GM23248 (cell line): ENCODE measurements around the gene FXYD5. TPM values are rescaled to one million over a fixed set of nuclear protein-coding genes. Genes with fewer than 3 reads are reported as not detected.

Source experiments
- DNase-seq: peaks from one replicate; pipeline ENCODE4 v3.0.0-alpha.2; 2015
- H2AFZ ChIP-seq: fragments of 200-600 bp; sonication (generic); 2 replicates; pipeline ENCODE4 v1.6.1; 2016; ENCODE audit warnings: antibody characterized with exemption
- H3F3A ChIP-seq: fragments of 200-600 bp; sonication (generic); 2 replicates; pipeline ENCODE4 v1.6.1; 2016; ENCODE audit warnings: mild to moderate bottlenecking, antibody characterized with exemption, mixed run types; ENCODE audit not compliant: insufficient read depth
- H3K27ac ChIP-seq: fragments of 200-600 bp; sonication (generic); 2 replicates; pipeline ENCODE4 v1.5.1; 2016; ENCODE audit warnings: mild to moderate bottlenecking
- H3K27me3 ChIP-seq: fragments of 200-600 bp; sonication (generic); replicated peaks from 2 replicates; pipeline ENCODE4 v1.6.1; 2016; ENCODE audit warnings: mild to moderate bottlenecking; ENCODE audit not compliant: insufficient read depth
- H3K36me3 ChIP-seq: fragments of 200-600 bp; sonication (generic); 2 replicates; pipeline ENCODE4 v1.6.1; 2016; ENCODE audit warnings: low read depth, mild to moderate bottlenecking
- H3K4me1 ChIP-seq: fragments of 200-600 bp; sonication (generic); 2 replicates; pipeline ENCODE4 v1.6.1; 2016; ENCODE audit warnings: mild to moderate bottlenecking; ENCODE audit not compliant: insufficient read depth
- H3K4me2 ChIP-seq: fragments of 200-600 bp; sonication (generic); one replicate; pipeline ENCODE4 v1.6.1; 2016; ENCODE audit warnings: mild to moderate bottlenecking; ENCODE audit not compliant: unreplicated experiment
- H3K4me3 ChIP-seq: fragments of 200-600 bp; sonication (generic); 2 replicates; pipeline ENCODE4 v1.5.1; 2016; ENCODE audit warnings: mild to moderate bottlenecking
- H3K79me2 ChIP-seq: fragments of 200-600 bp; sonication (generic); 2 replicates; pipeline ENCODE4 v1.6.1; 2016; ENCODE audit warnings: mild to moderate bottlenecking; ENCODE audit not compliant: insufficient read depth
- H3K9ac ChIP-seq: fragments of 200-600 bp; sonication (generic); 2 replicates; pipeline ENCODE4 v1.6.1; 2016; ENCODE audit warnings: mild to moderate bottlenecking
- H3K9me2 ChIP-seq: fragments of 200-600 bp; sonication (generic); 2 replicates; pipeline ENCODE4 v1.6.1; 2016; ENCODE audit warnings: mixed run types, mild to moderate bottlenecking, moderate library complexity; ENCODE audit not compliant: insufficient read depth
- H3K9me3 ChIP-seq: fragments of 200-600 bp; sonication (generic); one replicate; pipeline ENCODE4 v1.6.1; 2017; ENCODE audit warnings: low read depth
- H4K20me1 ChIP-seq: fragments of 200-600 bp; sonication (generic); 2 replicates; pipeline ENCODE4 v1.6.0; 2016; ENCODE audit not compliant: insufficient read depth
- EZH2 ChIP-seq: fragments of 200-600 bp; sonication (generic); IDR thresholded peaks from 2 replicates; pipeline ENCODE4 v1.6.1; 2018; ENCODE audit warnings: antibody characterized with exemption, mild to moderate bottlenecking; ENCODE audit not compliant: insufficient read depth, poor library complexity, severe bottlenecking
- EZH2phosphoT487 ChIP-seq: fragments of 200-600 bp; sonication (generic); IDR thresholded peaks from 2 replicates; pipeline ENCODE4 v1.6.1; 2018; ENCODE audit warnings: antibody characterized with exemption, moderate library complexity, mild to moderate bottlenecking, low read depth; ENCODE audit not compliant: insufficient read depth
- WGBS, 2 experiments: methylation state at CpG; one replicate each; pipeline ENCODE4 v1.1.6; 2015 to 2017; ENCODE audit warnings: low lambda C conversion rate in 2 of 2, low coverage in 1 of 2; ENCODE audit errors: missing lambda C conversion rate in 2 of 2; 5-methylcytosine and 5-hydroxymethylcytosine counted together
- in situ Hi-C: fragments of 300-500 bp; cut with MboI; formaldehyde crosslinking; loops from 2 replicates; pipeline ENCODE4 v1.15.0; 2020
- polyA plus RNA-seq: library from polyadenylated mRNA; unstranded; fragments of >200 nt; fragmentation: Nextera tagmentation; extraction: Ambion mirVana; gene quantifications from 2 replicates; pipeline ENCODE4 v1.2.1, GENCODE V29; 2016
- total RNA-seq: library from RNA; depleted of rRNA; stranded (reverse); fragments of >200 nt; shearing (Covaris generic); gene quantifications from 2 replicates; pipeline ENCODE4 v1.2.3, GENCODE V29; 2014

FXYD5 gene
- total and polyA plus RNA-seq, 2 experiments from 2014 or later = 233 to 496 TPM

DNA sequence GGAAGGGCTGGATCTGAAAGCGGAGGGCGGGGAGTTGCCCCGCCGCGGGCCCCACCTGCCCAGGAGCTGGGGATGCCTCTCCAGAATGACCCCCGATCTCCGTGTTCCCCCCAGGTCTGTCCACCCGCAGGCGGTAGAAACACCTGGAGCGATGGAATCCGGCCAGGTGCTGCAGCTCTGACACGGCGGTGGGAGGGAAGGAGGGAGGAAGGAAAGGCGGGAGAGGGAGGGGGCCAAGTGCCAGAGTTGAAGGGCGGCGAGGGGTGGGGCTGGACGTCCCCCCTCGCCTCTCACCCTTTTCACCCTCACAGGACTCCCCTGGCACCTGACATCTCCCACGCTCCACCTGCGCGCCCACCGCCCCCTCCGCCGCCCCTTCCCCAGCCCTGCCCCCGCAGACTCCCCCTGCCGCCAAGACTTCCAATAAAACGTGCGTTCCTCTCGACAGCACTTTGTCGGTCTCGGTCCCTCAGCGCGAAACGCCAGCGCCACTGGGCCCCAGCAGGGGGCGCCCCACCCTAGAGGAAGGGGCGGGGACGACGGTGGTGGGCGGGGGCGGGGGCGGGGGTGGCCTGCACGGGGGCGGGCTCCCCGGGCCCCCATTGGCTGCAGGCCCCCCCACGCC is 11.8 kb upstream of the FXYD5 start:
- Histone ChIP-seq H3K4me2 (no peak overlapping the region), H3K36me3 (no peaks in the 10 kb centered on the region), H3K9ac (no peak overlapping the region), H3K4me1 (peaks cover 13% of the 10 kb centered on the region; the same call in 1 of the 2 replicates), H2AFZ (no peak overlapping the region), H4K20me1 (no peaks in the 10 kb centered on the region), H3K9me2 (no peaks in the 10 kb centered on the region), H3K9me3 (no peaks in the 10 kb centered on the region), H3K27me3 (0 out of 2 replicates have a peak, but pooled peaks cover 4% of the 10 kb centered on the region), H3K4me3 (no peak overlapping the region), H3K27ac (no peak overlapping the region), H3F3A (no peaks in the 10 kb centered on the region), H3K79me2 (no peaks in the 10 kb centered on the region)
- 29 to 76% methylated on average over 3 to 41 of the region's 46 CpGs for WGBS, 2 experiments
- DNase-seq = no peak
- in situ Hi-C loops = no loop called here
- TF ChIP-seq EZH2phosphoT487 = no peak
- TF ChIP-seq EZH2 = no peak

DNA sequence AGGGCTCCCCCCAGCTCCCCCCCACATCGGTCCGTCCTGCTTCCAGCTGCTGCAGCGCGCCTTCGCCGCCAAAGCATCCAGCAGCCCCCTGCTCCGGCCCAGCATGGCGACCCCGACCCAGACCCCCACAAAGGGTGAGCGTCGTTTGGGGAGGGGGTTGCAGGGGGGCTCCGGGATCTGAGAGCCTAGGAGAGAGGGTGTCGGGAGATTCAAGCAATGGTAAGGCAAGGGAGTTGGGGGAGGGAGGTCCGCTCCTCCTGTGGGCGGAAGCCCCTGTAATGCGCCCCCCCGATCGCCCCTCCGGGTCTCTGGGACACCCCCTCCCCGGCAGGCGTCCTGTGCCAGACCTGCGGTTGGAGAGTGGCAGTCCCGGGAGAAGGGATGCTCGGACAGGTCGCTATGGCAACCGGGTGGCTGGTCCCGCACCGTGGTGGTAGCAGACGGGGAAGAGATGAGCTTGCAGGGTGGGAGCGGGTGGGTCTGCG is 11.3 kb upstream of the FXYD5 start, which contains the start of gene FXYD7:
TSS of gene FXYD7 (plus strand) at position 25 of the 485 bp plus-strand sequence. CDS start at position 104, 79 bp downstream.
- Histone ChIP-seq H3K36me3 (no peaks in the 10 kb centered on the region), H3F3A (no peaks in the 10 kb centered on the region), H3K4me3 (no peak within 1 kb of the TSS), H3K27me3 (no peaks in the 10 kb centered on the region), H4K20me1 (no peaks in the 10 kb centered on the region), H3K9me3 (no peaks in the 10 kb centered on the region), H3K27ac (no peak within 1 kb of the TSS), H3K79me2 (no peaks in the 10 kb centered on the region), H2AFZ (no peak within 1 kb of the TSS), H3K4me1 (peaks cover 13% of the 10 kb centered on the region; the same call in 1 of the 2 replicates), H3K9ac (no peak within 1 kb of the TSS), H3K9me2 (no peaks in the 10 kb centered on the region), H3K4me2 (no peak within 1 kb of the TSS)
- TF ChIP-seq EZH2phosphoT487 (no peak), EZH2 (no peak)
- DNase-seq = no peak
- in situ Hi-C loops = no loop called here
- 55 to 59% methylated on average over 11 to 31 of the region's 31 CpGs for WGBS, 2 experiments

DNA sequence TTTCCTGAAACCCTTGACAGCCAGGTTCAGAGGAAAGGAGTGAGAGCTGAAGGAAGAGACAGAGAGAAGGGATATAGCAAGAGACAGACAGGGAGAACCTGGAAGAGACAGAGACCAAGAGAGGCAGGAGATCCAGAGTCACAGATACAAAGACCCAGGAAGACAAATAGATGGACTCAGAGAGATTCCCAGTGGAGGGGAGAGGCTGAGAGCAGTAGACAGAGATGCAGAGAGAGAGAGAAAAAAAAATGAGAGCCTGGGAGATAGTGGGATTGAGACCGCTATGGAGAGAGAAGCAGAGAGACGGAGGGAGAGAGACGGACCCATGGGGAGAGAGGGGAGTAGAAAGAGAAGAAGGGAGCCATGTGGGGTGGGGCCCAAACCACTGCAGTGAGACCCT is 10.7 kb upstream of the FXYD5 start:
- no peaks in the 10 kb centered on the region for H3K27me3 ChIP-seq

DNA sequence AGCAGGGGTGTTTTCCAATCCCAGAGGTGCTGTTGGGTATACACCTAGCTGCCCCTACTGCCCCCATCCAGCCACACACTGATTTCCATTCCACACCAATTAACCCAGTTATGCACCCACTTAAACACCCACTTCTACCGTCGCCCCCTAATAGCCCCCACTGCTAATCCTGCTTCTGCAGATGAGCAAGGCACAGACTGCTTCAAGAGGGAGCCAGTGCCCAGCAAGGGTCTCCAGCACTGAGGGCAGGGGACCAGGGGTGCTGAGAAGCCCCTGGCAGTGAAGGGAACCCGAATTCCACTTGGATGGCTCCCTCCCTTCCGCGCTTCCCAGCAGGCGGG is 10.3 kb upstream of the FXYD5 start:
- Histone ChIP-seq H2AFZ (no peak overlapping the region), H3K4me1 (peaks cover 8% of the 10 kb centered on the region; the same call in 1 of the 2 replicates), H4K20me1 (no peaks in the 10 kb centered on the region), H3K27me3 (no peaks in the 10 kb centered on the region), H3K9me2 (no peaks in the 10 kb centered on the region), H3K79me2 (no peaks in the 10 kb centered on the region), H3K36me3 (no peaks in the 10 kb centered on the region), H3K9ac (no peak overlapping the region), H3K4me3 (no peak overlapping the region), H3K27ac (no peak overlapping the region), H3K4me2 (no peak overlapping the region), H3K9me3 (no peaks in the 10 kb centered on the region), H3F3A (no peaks in the 10 kb centered on the region)
- WGBS, 2 experiments = 85 to 86% methylated on average over 6 of the region's 6 CpGs
- TF ChIP-seq EZH2 = no peak
- no peak for TF ChIP-seq EZH2phosphoT487
- DNase-seq = no peak
- in situ Hi-C loops = no loop called here

More for the DNA sequence above, 10.7 kb upstream of the FXYD5 start:
- no peaks in the 10 kb centered on the region for H3K36me3 ChIP-seq
- H4K20me1 ChIP-seq = no peaks in the 10 kb centered on the region
- no peak overlapping the region for H3K4me3 ChIP-seq
- H3F3A ChIP-seq = no peaks in the 10 kb centered on the region
- H2AFZ ChIP-seq = no peak overlapping the region
- TF ChIP-seq EZH2 = no peak
- no peak for TF ChIP-seq EZH2phosphoT487
- no peak overlapping the region for H3K27ac ChIP-seq
- no peak overlapping the region for H3K4me2 ChIP-seq
- H3K4me1 ChIP-seq = peaks cover 12% of the 10 kb centered on the region; the same call in 1 of the 2 replicates
- no peak for DNase-seq
- no peaks in the 10 kb centered on the region for H3K79me2 ChIP-seq
- no peak overlapping the region for H3K9ac ChIP-seq
- no peaks in the 10 kb centered on the region for H3K9me2 ChIP-seq
- no peaks in the 10 kb centered on the region for H3K9me3 ChIP-seq
- WGBS, 2 experiments = 51 to 55% methylated on average over 3 of the region's 3 CpGs
- in situ Hi-C loops = no loop called here
